Spleen (tissue), 11 donors: ENCODE measurements around the gene SPOPL. TPM values are rescaled to one million over a fixed set of nuclear protein-coding genes. Genes with fewer than 3 reads are reported as not detected.

Experiments used
- DNase-seq: peaks from one replicate; pipeline ENCODE4 v3.0.0-alpha.2; 2020
- H3K27ac ChIP-seq, 8 donors: fragments of 200-600 bp; sonication (generic) in 7 of 8; 1 replicate in 4 of 8; 2 replicates in 4 of 8; pipeline versions ENCODE4 v1.5.0 to v1.8.0; 2016 to 2021; ENCODE audit warnings: inconsistent platforms in 4 of 8, mild to moderate bottlenecking in 4 of 8, moderate library complexity in 1 of 8
- H3K27me3 ChIP-seq, 7 donors: fragments of 200-600 bp; sonication (generic) in 6 of 7; replicated peaks in 1 of 7; 1 replicate in 4 of 7; 2 replicates in 3 of 7; pipeline versions ENCODE4 v1.5.0 to v1.8.0; 2016 to 2021; ENCODE audit warnings: inconsistent platforms in 3 of 7, mild to moderate bottlenecking in 1 of 7
- H3K36me3 ChIP-seq, 6 donors: fragments of 200-600 bp; sonication (generic) in 5 of 6; 1 replicate in 4 of 6; 2 replicates in 2 of 6; pipeline versions ENCODE4 v1.5.0 to v1.8.0; 2016 to 2021; ENCODE audit warnings: inconsistent platforms in 2 of 6
- H3K4me1 ChIP-seq, 6 donors: fragments of 200-600 bp; sonication (generic) in 5 of 6; 1 replicate in 3 of 6; 2 replicates in 3 of 6; pipeline versions ENCODE4 v1.5.0 to v1.8.0; 2016 to 2021; ENCODE audit warnings: inconsistent platforms in 3 of 6
- H3K4me3 ChIP-seq, 8 donors: fragments of 200-600 bp; sonication (generic) in 7 of 8; 1 replicate in 4 of 8; 2 replicates in 4 of 8; pipeline versions ENCODE4 v1.5.0 to v1.8.0; 2016 to 2021; ENCODE audit warnings: inconsistent platforms in 4 of 8, mild to moderate bottlenecking in 4 of 8, moderate library complexity in 2 of 8
- H3K9me3 ChIP-seq, 8 donors: fragments of 200-600 bp; sonication (generic) in 7 of 8; 1 replicate in 4 of 8; 2 replicates in 4 of 8; pipeline versions ENCODE4 v1.5.0 to v1.8.0; 2016 to 2021; ENCODE audit warnings: inconsistent platforms in 4 of 8
- POLR2A ChIP-seq, 3 donors: fragments of 450-650 bp; IDR thresholded peaks; one replicate each; pipeline ENCODE4 v1.5.1; 2017; ENCODE audit warnings: antibody characterized with exemption in 3 of 3, mild to moderate bottlenecking in 1 of 3
- POLR2AphosphoS5 ChIP-seq, 3 donors: sonication (generic); formaldehyde crosslinking; IDR thresholded peaks; one replicate each; pipeline ENCODE4 v1.5.1; 2017; ENCODE audit warnings: antibody characterized with exemption in 3 of 3
- WGBS, 5 donors: extraction: QIAGEN DNeasy Blood & Tissue Kit in 3 of 5; methylation state at CpG; one replicate each; pipeline versions ENCODE4 v1.1.5 to v1.1.7; 2013 to 2018; 5-methylcytosine and 5-hydroxymethylcytosine counted together
- intact Hi-C: fragments of 100-400 bp; cut with DNase I; formaldehyde crosslinking; loops from one replicate; pipeline ENCODE4 v1.15.0; 2023; ENCODE audit warnings: low total_unique reads
- polyA plus RNA-seq, 3 donors: library from polyadenylated mRNA; stranded (reverse); fragments of 200-250 nt; gene quantifications; one replicate each; pipeline ENCODE4 v1.2.1, GENCODE V29; 2013
- total RNA-seq, 7 donors: library from RNA; depleted of rRNA in 3 of 7; stranded (reverse); fragments of >200 nt in 3 of 7; fragmentation: NEBNext Ultra II Directional in 4 of 7; extraction: Animal tissue kit (Norgen Biotek cat#: 25700) in 4 of 7; gene quantifications; one replicate each; pipeline versions ENCODE4 v1.1.0 to v1.2.1, GENCODE V29; 2016 to 2021
- TF ChIP-seq, protein P1 (sequence below), 11 experiments: fragments of 200-600 bp in 7 of 11; fragments of 450-650 bp in 4 of 11; sonication (generic) in 4 of 11; IDR thresholded peaks in 8 of 11; conservative IDR thresholded peaks in 3 of 11; 1 replicate in 7 of 11; 2 replicates in 4 of 11; pipeline versions ENCODE4 v1.4.0 to v1.8.0; 2016 to 2021; ENCODE audit warnings: antibody characterized with exemption in 11 of 11, inconsistent platforms in 4 of 11, mild to moderate bottlenecking in 1 of 11
- donor health status: healthy with polysubstance abuse.
- donor health status: DM: no; HTN: no; CAD: no; lungs with moderate emphysema.
- donor health status: DM: no; HTN: no; CAD: no.
- donor health status: Bipolar disorder and iron deficiency.
- donor health status: healthy.
- donor health status: DM: no; HTN: no; CAD: no.
- donor health status: DM: yes; HTN: yes; CAD: no.

Gene SPOPL
- total and polyA plus RNA-seq, 10 donors = 4.8 to 48.8 (median 36.8) TPM

DNA sequence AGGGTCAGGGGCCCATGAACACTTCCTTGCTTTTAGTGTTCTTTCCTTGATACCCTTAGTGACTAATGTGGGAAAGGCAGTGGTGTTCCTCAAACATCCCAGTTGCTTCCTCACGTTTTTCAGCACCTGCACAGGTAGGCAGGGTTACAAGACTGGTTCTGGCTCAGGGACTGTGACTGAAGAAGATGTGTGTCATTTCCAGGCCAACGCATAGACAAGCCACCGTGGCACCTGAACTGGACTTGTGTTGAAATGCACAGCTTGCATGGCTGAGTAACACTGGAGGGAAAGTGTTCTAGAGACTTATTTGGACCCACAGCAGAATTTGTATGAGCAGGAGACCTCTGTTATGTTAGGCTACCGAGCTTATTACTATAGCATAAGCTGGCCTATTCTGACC lies 107.9 kb downstream of the SPOPL start:
- intact Hi-C loops = no loop called here
- no peaks in the 10 kb centered on the region for H3K4me1 ChIP-seq
- H3K4me3 ChIP-seq = no peak overlapping the region
- TF ChIP-seq, protein P1, sequence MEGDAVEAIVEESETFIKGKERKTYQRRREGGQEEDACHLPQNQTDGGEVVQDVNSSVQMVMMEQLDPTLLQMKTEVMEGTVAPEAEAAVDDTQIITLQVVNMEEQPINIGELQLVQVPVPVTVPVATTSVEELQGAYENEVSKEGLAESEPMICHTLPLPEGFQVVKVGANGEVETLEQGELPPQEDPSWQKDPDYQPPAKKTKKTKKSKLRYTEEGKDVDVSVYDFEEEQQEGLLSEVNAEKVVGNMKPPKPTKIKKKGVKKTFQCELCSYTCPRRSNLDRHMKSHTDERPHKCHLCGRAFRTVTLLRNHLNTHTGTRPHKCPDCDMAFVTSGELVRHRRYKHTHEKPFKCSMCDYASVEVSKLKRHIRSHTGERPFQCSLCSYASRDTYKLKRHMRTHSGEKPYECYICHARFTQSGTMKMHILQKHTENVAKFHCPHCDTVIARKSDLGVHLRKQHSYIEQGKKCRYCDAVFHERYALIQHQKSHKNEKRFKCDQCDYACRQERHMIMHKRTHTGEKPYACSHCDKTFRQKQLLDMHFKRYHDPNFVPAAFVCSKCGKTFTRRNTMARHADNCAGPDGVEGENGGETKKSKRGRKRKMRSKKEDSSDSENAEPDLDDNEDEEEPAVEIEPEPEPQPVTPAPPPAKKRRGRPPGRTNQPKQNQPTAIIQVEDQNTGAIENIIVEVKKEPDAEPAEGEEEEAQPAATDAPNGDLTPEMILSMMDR (IDR thresholded peaks at IDR 0.05 in 8 of 11, conservative IDR thresholded peaks at IDR 0.05 in 3 of 11) = no peak
- TF ChIP-seq POLR2A (IDR thresholded peaks at IDR 0.05) (no peak), POLR2AphosphoS5 (IDR thresholded peaks at IDR 0.05) (no peak)
- H3K27ac ChIP-seq = no peak overlapping the region
- no peaks in the 10 kb centered on the region for H3K36me3 ChIP-seq
- H3K9me3 ChIP-seq = no peaks in the 10 kb centered on the region
- H3K27me3 ChIP-seq = no peaks in the 10 kb centered on the region
- WGBS, 5 donors = 87 to 90% (median 87%) methylated on average over 4 of the region's 4 CpGs
- no peak for DNase-seq

- no peak overlapping the region for H3K27ac ChIP-seq
- H3K9me3 ChIP-seq = no peaks in the 10 kb centered on the region
- no peak for DNase-seq
- no peaks in the 10 kb centered on the region for H3K4me1 ChIP-seq
- no peaks in the 10 kb centered on the region for H3K36me3 ChIP-seq
- 79 to 94% (median 84%) methylated on average over 4 of the region's 4 CpGs for WGBS, 5 donors
- intact Hi-C loops = no loop called here
- H3K4me3 ChIP-seq = no peak overlapping the region
- TF ChIP-seq, protein P1 (IDR thresholded peaks at IDR 0.05 in 8 of 11, conservative IDR thresholded peaks at IDR 0.05 in 3 of 11) = no peak
- TF ChIP-seq POLR2AphosphoS5 (IDR thresholded peaks at IDR 0.05) (no peak), POLR2A (IDR thresholded peaks at IDR 0.05) (no peak)
- peaks cover 0 to 3% (median 0%) of the 10 kb centered on the region in 7 donors for H3K27me3 ChIP-seq
Measured at GRCh38 chr2:138610201-138610953, 108.8 kb downstream of the SPOPL start.

DNA sequence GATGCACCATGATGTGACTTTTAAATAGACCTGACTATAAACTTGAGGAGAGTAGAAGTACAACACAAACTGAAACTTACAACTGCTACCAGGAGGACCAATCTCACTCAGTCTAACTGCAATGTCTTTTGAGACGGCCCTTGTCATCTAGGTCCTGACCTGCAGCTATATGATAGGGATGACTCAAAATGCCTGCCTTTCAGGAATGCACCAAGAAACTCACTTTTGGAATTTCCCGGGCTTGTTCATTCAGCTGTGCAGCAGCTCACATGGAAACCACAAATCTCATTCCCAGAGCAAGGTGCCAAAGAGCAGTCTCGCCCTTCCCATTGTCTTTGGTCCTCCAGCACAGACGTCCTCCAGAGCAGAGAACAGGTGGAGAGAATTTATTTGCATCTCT lies 113.7 kb downstream of the SPOPL start:
- H3K27me3 ChIP-seq = peaks cover 0 to 16% (median 0%) of the 10 kb centered on the region in 7 donors
- no peak for DNase-seq
- WGBS, 5 donors = 53 to 91% (median 77%) methylated on average over 4 of the region's 4 CpGs
- H3K4me3 ChIP-seq = no peak overlapping the region
- H3K9me3 ChIP-seq = no peaks in the 10 kb centered on the region
- H3K4me1 ChIP-seq = no peaks in the 10 kb centered on the region
- intact Hi-C loops = no loop called here
- H3K36me3 ChIP-seq = no peaks in the 10 kb centered on the region
- H3K27ac ChIP-seq = no peak overlapping the region
- TF ChIP-seq, protein P1 (IDR thresholded peaks at IDR 0.05 in 8 of 11, conservative IDR thresholded peaks at IDR 0.05 in 3 of 11) = no peak
- TF ChIP-seq POLR2AphosphoS5 (IDR thresholded peaks at IDR 0.05) (no peak), POLR2A (IDR thresholded peaks at IDR 0.05) (no peak)

- TF ChIP-seq, protein P1 (IDR thresholded peaks at IDR 0.05 in 8 of 11, conservative IDR thresholded peaks at IDR 0.05 in 3 of 11) = no peak
- TF ChIP-seq POLR2A (IDR thresholded peaks at IDR 0.05) = no peak
- no peak for TF ChIP-seq POLR2AphosphoS5 (IDR thresholded peaks at IDR 0.05)
- WGBS, 5 donors = 81 to 94% (median 87%) methylated on average over 1 of the region's 1 CpG
- no peak overlapping the region for H3K27ac ChIP-seq
- H3K4me3 ChIP-seq = no peak overlapping the region
- no peaks in the 10 kb centered on the region for H3K9me3 ChIP-seq
- no peaks in the 10 kb centered on the region for H3K4me1 ChIP-seq
- peaks cover 0 to 16% (median 0%) of the 10 kb centered on the region in 7 donors for H3K27me3 ChIP-seq
- intact Hi-C loops = no loop called here
- no peaks in the 10 kb centered on the region for H3K36me3 ChIP-seq
- DNase-seq = no peak
Measured at GRCh38 chr2:138617026-138617425, 115.5 kb downstream of the SPOPL start.
